HEK293 (cell line): ENCODE data around the gene ACTN4.
"Not testable (repeated sequence)": the region's sequence is repeated elsewhere in the genome, so short reads cannot be mapped to it uniquely, and the experiment has no call there.

Experiments used
- CTCF ChIA-PET: fragments of 350-600 bp; formaldehyde crosslinking; extraction: SDS; loops from one replicate; lab custom pipeline; 2021; ENCODE audit warnings: antibody characterized with exemption; lab: Yijun Ruan, JAX
- POLR2A ChIA-PET: fragments of 300-600 bp; formaldehyde crosslinking; extraction: SDS; loops from one replicate; lab custom pipeline; 2020; ENCODE audit warnings: antibody characterized with exemption, inconsistent platforms; lab: Yijun Ruan, JAX
- H3K27ac ChIP-seq: fragments of 200-500 bp; sonication (Bioruptor generic); 2 replicates; pipeline ENCODE4 v1.5.1; 2014; ENCODE audit warnings: low read depth, low read length, control low read depth, inconsistent platforms; ENCODE audit errors: extremely low read depth
- H3K36me3 ChIP-seq, 2 experiments: fragments of 200-500 bp in 1 of 2; sonication (Bioruptor generic) in 1 of 2; 1 replicate in 1 of 2; 2 replicates in 1 of 2; pipeline ENCODE4 v1.5.1; 2014 to 2017; ENCODE audit warnings: inconsistent platforms in 2 of 2, low read length in 2 of 2; ENCODE audit not compliant: control insufficient read depth in 2 of 2, insufficient read depth in 1 of 2
- H3K4me1 ChIP-seq: fragments of 200-500 bp; sonication (Bioruptor generic); 2 replicates; pipeline ENCODE4 v1.5.1; 2014; ENCODE audit warnings: mild to moderate bottlenecking, low read length, inconsistent platforms; ENCODE audit not compliant: control insufficient read depth, insufficient read depth
- H3K4me3 ChIP-seq: 2 replicates; pipeline ENCODE4 v1.5.1; 2011; ENCODE audit warnings: low read depth, mild to moderate bottlenecking, control low read depth, low read length, moderate library complexity
- H3K9me3 ChIP-seq: fragments of 200-500 bp; sonication (Bioruptor generic); 2 replicates; pipeline ENCODE4 v1.5.1; 2014; ENCODE audit warnings: low read depth, low read length, inconsistent platforms; ENCODE audit not compliant: control insufficient read depth, insufficient read depth
- AEBP2 ChIP-seq: fragments of 450-650 bp; formaldehyde crosslinking; IDR thresholded peaks from 2 replicates; pipeline ENCODE4 v1.5.1; 2016; ENCODE audit warnings: missing biosample characterization, missing genetic modification characterization, borderline replicate concordance
- BCL6B ChIP-seq: fragments of 450-650 bp; formaldehyde crosslinking; IDR thresholded peaks from 2 replicates; pipeline ENCODE4 v1.5.1; 2017; ENCODE audit warnings: missing biosample characterization, missing genetic modification characterization
- GLI4 ChIP-seq: fragments of 450-650 bp; formaldehyde crosslinking; IDR thresholded peaks from 2 replicates; pipeline ENCODE4 v1.5.1; 2016; ENCODE audit warnings: missing biosample characterization, missing genetic modification characterization
- GLIS1 ChIP-seq: fragments of 450-650 bp; formaldehyde crosslinking; IDR thresholded peaks from 2 replicates; pipeline ENCODE4 v1.5.1; 2016; ENCODE audit warnings: missing biosample characterization, missing genetic modification characterization
- GLIS2 ChIP-seq: fragments of 450-650 bp; formaldehyde crosslinking; IDR thresholded peaks from 2 replicates; pipeline ENCODE4 v1.5.1; 2016; ENCODE audit warnings: missing biosample characterization, missing genetic modification characterization
- KLF1 ChIP-seq: fragments of 450-650 bp; formaldehyde crosslinking; IDR thresholded peaks from 2 replicates; pipeline ENCODE4 v1.5.1; 2016; ENCODE audit warnings: missing biosample characterization, missing genetic modification characterization
- OSR2 ChIP-seq: fragments of 450-650 bp; formaldehyde crosslinking; IDR thresholded peaks from 2 replicates; pipeline ENCODE4 v1.5.1; 2016; ENCODE audit warnings: missing biosample characterization, missing genetic modification characterization
- SP7 ChIP-seq: fragments of 450-650 bp; formaldehyde crosslinking; IDR thresholded peaks from 2 replicates; pipeline ENCODE4 v1.5.1; 2016; ENCODE audit warnings: missing biosample characterization, missing genetic modification characterization
- ZEB2 ChIP-seq: fragments of 450-650 bp; formaldehyde crosslinking; IDR thresholded peaks from 2 replicates; pipeline ENCODE4 v1.5.1; 2016; ENCODE audit warnings: missing biosample characterization, missing genetic modification characterization
- ZFHX2 ChIP-seq: fragments of 450-650 bp; formaldehyde crosslinking; conservative IDR thresholded peaks from 2 replicates; pipeline ENCODE4 v1.5.1; 2016; ENCODE audit warnings: missing biosample characterization, missing genetic modification characterization
- ZIC2 ChIP-seq: fragments of 450-650 bp; formaldehyde crosslinking; IDR thresholded peaks from 2 replicates; pipeline ENCODE4 v1.5.1; 2016; ENCODE audit warnings: missing biosample characterization, missing genetic modification characterization
- ZNF280C ChIP-seq: fragments of 450-650 bp; formaldehyde crosslinking; IDR thresholded peaks from 2 replicates; pipeline ENCODE4 v1.5.1; 2016; ENCODE audit warnings: missing biosample characterization, missing genetic modification characterization
- ZNF335 ChIP-seq: fragments of 450-650 bp; formaldehyde crosslinking; conservative IDR thresholded peaks from 2 replicates; pipeline ENCODE4 v1.5.1; 2016; ENCODE audit warnings: missing biosample characterization, missing genetic modification characterization
- ZNF513 ChIP-seq: fragments of 450-650 bp; IDR thresholded peaks from 2 replicates; pipeline ENCODE4 v1.5.1; 2018; ENCODE audit warnings: missing biosample characterization, missing genetic modification characterization
- ZNF560 ChIP-seq: fragments of 450-650 bp; formaldehyde crosslinking; IDR thresholded peaks from 2 replicates; pipeline ENCODE4 v1.5.1; 2017; ENCODE audit warnings: missing biosample characterization, missing genetic modification characterization, borderline replicate concordance
- ZNF580 ChIP-seq: fragments of 450-650 bp; formaldehyde crosslinking; IDR thresholded peaks from 2 replicates; pipeline ENCODE4 v1.5.1; 2016; ENCODE audit warnings: missing biosample characterization, missing genetic modification characterization

The ACTN4 gene

GRCh38 chr19:38770228-38770948, 122.9 kb downstream of the ACTN4 start:
- CTCF ChIA-PET, result interaction anchor here (0.6 to 2.0 kb wide), 23 partner anchors 8 to 196 kb away, joined by 3 to 21 read pairs (median 5); partner anchors contain the start of genes LGALS4 and LGALS7B
- not testable (repeated sequence) for H3K27ac ChIP-seq, H3K4me3 ChIP-seq, H3K4me1 ChIP-seq, H3K9me3 ChIP-seq, H3K36me3 ChIP-seq
- POLR2A ChIA-PET, result interaction anchor here (1.0 to 1.6 kb wide), 4 partner anchors 16 to 78 kb away, joined by 4 to 10 read pairs (median 8); partner anchors contain the start of gene ECH1

- H3K4me1 ChIP-seq, CTCF ChIA-PET, H3K4me3 ChIP-seq, POLR2A ChIA-PET, H3K9me3 ChIP-seq, H3K36me3 ChIP-seq, H3K27ac ChIP-seq: not testable (repeated sequence)
Observed at GRCh38 chr19:38770949-38771275, 123.5 kb downstream of the ACTN4 start.

- H3K4me3 ChIP-seq, CTCF ChIA-PET, H3K27ac ChIP-seq, H3K36me3 ChIP-seq, POLR2A ChIA-PET, H3K9me3 ChIP-seq, H3K4me1 ChIP-seq: not testable (repeated sequence)
Observed at GRCh38 chr19:38771569-38771968, 124.1 kb downstream of the ACTN4 start.

- Histone ChIP-seq H3K4me3 (no peak within 1 kb of the TSS), H3K4me1 (no peaks in the 10 kb centered on the region), H3K9me3 (no peaks in the 10 kb centered on the region), H3K27ac (no peak within 1 kb of the TSS), H3K36me3 (no peaks in the 10 kb centered on the region)
- ChIA-PET CTCF (no interaction called here), POLR2A (no interaction called here)
- TF ChIP-seq ZFHX2, result peak; percentile 47
- peak; percentile 58 for TF ChIP-seq ZIC2 (tag by site-specific recombination)
- TF ChIP-seq GLIS1 (tag by site-specific recombination), result peak; percentile 75
- no peak for TF ChIP-seq GLI4 (tag by site-specific recombination)
- no peak for TF ChIP-seq ZNF513 (tag by site-specific recombination)
- no peak for TF ChIP-seq AEBP2 (tag by site-specific recombination)
- no peak for TF ChIP-seq ZNF280C (tag by site-specific recombination)
- no peak for TF ChIP-seq ZNF580
- TF ChIP-seq SP7 (tag by site-specific recombination), result 0 out of 2 replicates have a peak, but pooled peaks have one; percentile 19
- peak; percentile 68 for TF ChIP-seq ZNF335 (tag by site-specific recombination)
- TF ChIP-seq GLIS2 (tag by site-specific recombination), result 0 out of 2 replicates have a peak, but pooled peaks have one; percentile 37
- no peak for TF ChIP-seq ZNF560 (tag by site-specific recombination)
- peak; percentile 90 for TF ChIP-seq KLF1
- 0 out of 2 replicates have a peak, but pooled peaks have one; percentile 7 for TF ChIP-seq OSR2 (tag by site-specific recombination)
- TF ChIP-seq BCL6B (tag by site-specific recombination), result no peak
- TF ChIP-seq ZEB2 (tag by site-specific recombination), result no peak
Observed at GRCh38 chr19:38773469-38774177, 126.2 kb downstream of the ACTN4 start, which contains the start of gene LGALS7. TSS of gene LGALS7 (minus strand) at chr19:38773517. CDS start at chr19:38773492, 25 bp downstream.
